Measurements from ENCODE around the gene HKDC1. TPM values are rescaled to one million over a fixed set of nuclear protein-coding genes. Genes with fewer than 3 reads are reported as not detected.

Gene HKDC1
- total RNA-seq, 1 experiment from 2014 or later, result 1.7 TPM

DNA sequence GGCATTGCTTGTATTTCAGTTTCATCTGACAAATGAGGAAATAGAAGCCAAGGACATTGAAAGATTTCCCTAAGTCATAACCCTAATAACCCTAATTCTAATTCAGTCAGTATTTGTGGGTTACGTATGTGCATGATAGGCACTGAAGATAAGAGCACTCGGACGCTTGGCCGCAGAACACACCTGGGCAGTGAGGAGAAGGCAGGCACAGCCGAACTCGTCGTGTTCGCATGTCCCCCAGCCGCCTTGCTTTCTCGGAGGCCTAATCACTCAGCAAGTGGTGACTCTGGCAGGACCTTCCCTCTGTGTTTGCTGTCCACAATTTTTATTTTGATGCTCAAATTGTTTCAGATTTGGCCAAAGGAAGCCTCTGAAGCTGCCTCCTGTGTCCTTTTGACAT, 23.7 kb downstream of the HKDC1 start:
- CTCF ChIA-PET, result interaction anchor here (1.5 kb wide), 1 partner anchor 149 kb away, joined by 3 read pairs; no protein-coding TSS in a partner anchor
- POLR2A ChIA-PET, result no interaction called here

More for the DNA sequence above, 23.7 kb downstream of the HKDC1 start:
- H3K27me3 ChIP-seq (ENCODE audit: insufficient read depth, low read length), result no peaks in the 10 kb centered on the region
- no peaks in the 10 kb centered on the region for H3K9me2 ChIP-seq (ENCODE audit: insufficient read depth)
- no peak for ATAC-seq
- no peak overlapping the region for H3K4me2 ChIP-seq (ENCODE audit: low read length)
- H3K36me3 ChIP-seq (ENCODE audit: control insufficient read depth in 1 of 2, insufficient read depth in 2 of 2, low read length in 2 of 2), result no peaks in the 10 kb centered on the region
- H3K27ac ChIP-seq (ENCODE audit: low read depth, low read length), result no peak overlapping the region
- TF ChIP-seq, protein P1, sequence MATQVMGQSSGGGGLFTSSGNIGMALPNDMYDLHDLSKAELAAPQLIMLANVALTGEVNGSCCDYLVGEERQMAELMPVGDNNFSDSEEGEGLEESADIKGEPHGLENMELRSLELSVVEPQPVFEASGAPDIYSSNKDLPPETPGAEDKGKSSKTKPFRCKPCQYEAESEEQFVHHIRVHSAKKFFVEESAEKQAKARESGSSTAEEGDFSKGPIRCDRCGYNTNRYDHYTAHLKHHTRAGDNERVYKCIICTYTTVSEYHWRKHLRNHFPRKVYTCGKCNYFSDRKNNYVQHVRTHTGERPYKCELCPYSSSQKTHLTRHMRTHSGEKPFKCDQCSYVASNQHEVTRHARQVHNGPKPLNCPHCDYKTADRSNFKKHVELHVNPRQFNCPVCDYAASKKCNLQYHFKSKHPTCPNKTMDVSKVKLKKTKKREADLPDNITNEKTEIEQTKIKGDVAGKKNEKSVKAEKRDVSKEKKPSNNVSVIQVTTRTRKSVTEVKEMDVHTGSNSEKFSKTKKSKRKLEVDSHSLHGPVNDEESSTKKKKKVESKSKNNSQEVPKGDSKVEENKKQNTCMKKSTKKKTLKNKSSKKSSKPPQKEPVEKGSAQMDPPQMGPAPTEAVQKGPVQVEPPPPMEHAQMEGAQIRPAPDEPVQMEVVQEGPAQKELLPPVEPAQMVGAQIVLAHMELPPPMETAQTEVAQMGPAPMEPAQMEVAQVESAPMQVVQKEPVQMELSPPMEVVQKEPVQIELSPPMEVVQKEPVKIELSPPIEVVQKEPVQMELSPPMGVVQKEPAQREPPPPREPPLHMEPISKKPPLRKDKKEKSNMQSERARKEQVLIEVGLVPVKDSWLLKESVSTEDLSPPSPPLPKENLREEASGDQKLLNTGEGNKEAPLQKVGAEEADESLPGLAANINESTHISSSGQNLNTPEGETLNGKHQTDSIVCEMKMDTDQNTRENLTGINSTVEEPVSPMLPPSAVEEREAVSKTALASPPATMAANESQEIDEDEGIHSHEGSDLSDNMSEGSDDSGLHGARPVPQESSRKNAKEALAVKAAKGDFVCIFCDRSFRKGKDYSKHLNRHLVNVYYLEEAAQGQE (IDR thresholded peaks at IDR 0.05; ENCODE audit: low read depth), result no peak
- TF ChIP-seq ELF1 (IDR thresholded peaks at IDR 0.05; ENCODE audit: borderline replicate concordance, low read depth) (no peak), EZH2phosphoT487 (IDR thresholded peaks at IDR 0.05; ENCODE audit: borderline replicate concordance) (no peak), SP1 (IDR thresholded peaks at IDR 0.05; ENCODE audit: low read depth) (no peak), CEBPB (IDR thresholded peaks at IDR 0.05; ENCODE audit: low read depth) (no peak), SIN3A (IDR thresholded peaks at IDR 0.05; ENCODE audit: low read depth) (no peak), EGR1 (IDR thresholded peaks at IDR 0.05; ENCODE audit: low read depth) (no peak), RAD21 (IDR thresholded peaks at IDR 0.05; ENCODE audit: low read depth) (no peak)
- TF ChIP-seq, protein P2, sequence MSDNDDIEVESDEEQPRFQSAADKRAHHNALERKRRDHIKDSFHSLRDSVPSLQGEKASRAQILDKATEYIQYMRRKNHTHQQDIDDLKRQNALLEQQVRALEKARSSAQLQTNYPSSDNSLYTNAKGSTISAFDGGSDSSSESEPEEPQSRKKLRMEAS (IDR thresholded peaks at IDR 0.05), result no peak
- TF ChIP-seq, protein P3, sequence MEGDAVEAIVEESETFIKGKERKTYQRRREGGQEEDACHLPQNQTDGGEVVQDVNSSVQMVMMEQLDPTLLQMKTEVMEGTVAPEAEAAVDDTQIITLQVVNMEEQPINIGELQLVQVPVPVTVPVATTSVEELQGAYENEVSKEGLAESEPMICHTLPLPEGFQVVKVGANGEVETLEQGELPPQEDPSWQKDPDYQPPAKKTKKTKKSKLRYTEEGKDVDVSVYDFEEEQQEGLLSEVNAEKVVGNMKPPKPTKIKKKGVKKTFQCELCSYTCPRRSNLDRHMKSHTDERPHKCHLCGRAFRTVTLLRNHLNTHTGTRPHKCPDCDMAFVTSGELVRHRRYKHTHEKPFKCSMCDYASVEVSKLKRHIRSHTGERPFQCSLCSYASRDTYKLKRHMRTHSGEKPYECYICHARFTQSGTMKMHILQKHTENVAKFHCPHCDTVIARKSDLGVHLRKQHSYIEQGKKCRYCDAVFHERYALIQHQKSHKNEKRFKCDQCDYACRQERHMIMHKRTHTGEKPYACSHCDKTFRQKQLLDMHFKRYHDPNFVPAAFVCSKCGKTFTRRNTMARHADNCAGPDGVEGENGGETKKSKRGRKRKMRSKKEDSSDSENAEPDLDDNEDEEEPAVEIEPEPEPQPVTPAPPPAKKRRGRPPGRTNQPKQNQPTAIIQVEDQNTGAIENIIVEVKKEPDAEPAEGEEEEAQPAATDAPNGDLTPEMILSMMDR (IDR thresholded peaks at IDR 0.05 in 2 of 3, conservative IDR thresholded peaks at IDR 0.05 in 1 of 3; ENCODE audit: borderline replicate concordance in 1 of 3, insufficient read depth in 1 of 3, low read depth in 2 of 3, low read length in 2 of 3), result no peak
- no peaks in the 10 kb centered on the region for H3K9me3 ChIP-seq (ENCODE audit: control insufficient read depth in 1 of 2, insufficient read depth in 1 of 2, low read depth in 1 of 2, low read length in 2 of 2)
- no peaks in the 10 kb centered on the region for H3K4me1 ChIP-seq (ENCODE audit: control insufficient read depth in 1 of 2, insufficient read depth in 2 of 2, low read length in 2 of 2)
- H3K79me2 ChIP-seq (ENCODE audit: insufficient read depth, low read length), result no peaks in the 10 kb centered on the region
- intact Hi-C loops (cut with micrococcal nuclease), result no loop called here
- H2AFZ ChIP-seq (ENCODE audit: low read depth, low read length, poor library complexity, severe bottlenecking), result no peak overlapping the region
- RAD21 ChIA-PET (ENCODE audit: low non-redundant PET in 1 of 2, low total read pairs in 2 of 2, uncharacterized antibody in 2 of 2, unreplicated experiment in 2 of 2), result no interaction called here
- no peaks in the 10 kb centered on the region for H4K20me1 ChIP-seq (ENCODE audit: insufficient read depth)
- no TSS peak for BruUV-seq (replicated peaks)
- H3K4me3 ChIP-seq (replicated peaks in 1 of 2; ENCODE audit: low read depth in 1 of 2, low read length in 2 of 2), result no peak overlapping the region
- DNase-seq (ENCODE audit: low read depth, low spot score), result no peak
- H3K9ac ChIP-seq (ENCODE audit: low read length), result no peak overlapping the region
